H9 (cell line): ENCODE results near the gene CAPNS1. TPM values are rescaled to one million over a fixed set of nuclear protein-coding genes. Genes with fewer than 3 reads are reported as not detected.
A peak's percentile ranks its signal among the peaks of the same experiment; 100 is the strongest.

ENCODE experiments used
- DNase-seq: peaks from one replicate; pipeline ENCODE4 v3.0.0-alpha.2; 2017
- H2AFZ ChIP-seq: one replicate; pipeline ENCODE4 v1.6.1; 2013; ENCODE audit warnings: mild to moderate bottlenecking, low read length, control low read depth, moderate library complexity
- H2AK5ac ChIP-seq: 2 replicates; pipeline ENCODE4 v1.6.1; 2013; ENCODE audit warnings: low read length, control low read depth, mixed read lengths; ENCODE audit not compliant: insufficient read length
- H2BK120ac ChIP-seq: one replicate; pipeline ENCODE4 v1.6.1; 2013; ENCODE audit warnings: low read depth, mild to moderate bottlenecking, low read length, control low read depth, inconsistent platforms; ENCODE audit not compliant: poor library complexity, severe bottlenecking
- H2BK12ac ChIP-seq: 2 replicates; pipeline ENCODE4 v1.6.1; 2013; ENCODE audit warnings: low read length, control low read depth, mixed read lengths, low read depth; ENCODE audit not compliant: insufficient read length
- H2BK15ac ChIP-seq: 2 replicates; pipeline ENCODE4 v1.6.1; 2013; ENCODE audit warnings: low read depth, low read length, control low read depth
- H2BK20ac ChIP-seq: one replicate; pipeline ENCODE4 v1.6.1; 2013; ENCODE audit warnings: low read depth, mild to moderate bottlenecking, low read length, control low read depth, inconsistent platforms; ENCODE audit not compliant: poor library complexity, severe bottlenecking
- H2BK5ac ChIP-seq: 2 replicates; pipeline ENCODE4 v1.6.1; 2013; ENCODE audit warnings: low read length, control low read depth, mixed read lengths; ENCODE audit not compliant: insufficient read length
- H3K14ac ChIP-seq: 2 replicates; pipeline ENCODE4 v1.6.1; 2013; ENCODE audit warnings: low read length, control low read depth; ENCODE audit not compliant: insufficient read depth
- H3K18ac ChIP-seq: 2 replicates; pipeline ENCODE4 v1.6.1; 2013; ENCODE audit warnings: low read depth, mild to moderate bottlenecking, mixed read lengths, low read length, control low read depth; ENCODE audit not compliant: insufficient read length
- H3K23ac ChIP-seq: 2 replicates; pipeline ENCODE4 v1.6.1; 2013; ENCODE audit warnings: low read length, control low read depth, mixed read lengths, low read depth; ENCODE audit not compliant: insufficient read length
- H3K23me2 ChIP-seq: 2 replicates; pipeline ENCODE4 v1.6.1; 2013; ENCODE audit warnings: low read depth, mild to moderate bottlenecking, mixed read lengths, low read length, control low read depth; ENCODE audit not compliant: insufficient read length, poor library complexity, severe bottlenecking
- H3K27ac ChIP-seq: 2 replicates; pipeline ENCODE4 v1.5.1; 2013; ENCODE audit warnings: low read length, control low read depth, mixed read lengths, low read depth; ENCODE audit not compliant: insufficient read length
- H3K27me3 ChIP-seq: 2 replicates; pipeline ENCODE4 v1.6.1; 2013; ENCODE audit warnings: low read length, control low read depth, inconsistent platforms; ENCODE audit not compliant: insufficient read depth
- H3K4ac ChIP-seq: 2 replicates; pipeline ENCODE4 v1.6.1; 2013; ENCODE audit warnings: low read depth, mild to moderate bottlenecking, control low read depth, inconsistent platforms, low read length, moderate library complexity
- H3K4me1 ChIP-seq: 2 replicates; pipeline ENCODE4 v1.6.1; 2013; ENCODE audit warnings: low read length, control low read depth, inconsistent platforms; ENCODE audit not compliant: insufficient read depth
- H3K4me2 ChIP-seq: 2 replicates; pipeline ENCODE4 v1.6.1; 2013; ENCODE audit warnings: low read length, control low read depth, mixed read lengths; ENCODE audit not compliant: insufficient read length, insufficient read depth
- H3K56ac ChIP-seq: 2 replicates; pipeline ENCODE4 v1.6.1; 2013; ENCODE audit warnings: low read depth, mild to moderate bottlenecking, mixed read lengths, low read length, control low read depth; ENCODE audit not compliant: insufficient read length
- H3K79me1 ChIP-seq: 2 replicates; pipeline ENCODE4 v1.6.1; 2013; ENCODE audit warnings: low read depth, mild to moderate bottlenecking, moderate library complexity, low read length, control low read depth, inconsistent platforms; ENCODE audit not compliant: insufficient read depth, poor library complexity, severe bottlenecking
- H3K79me2 ChIP-seq: 2 replicates; pipeline ENCODE4 v1.6.1; 2013; ENCODE audit warnings: low read length, control low read depth, inconsistent platforms; ENCODE audit not compliant: insufficient read depth
- H3K9ac ChIP-seq: 2 replicates; pipeline ENCODE4 v1.6.1; 2013; ENCODE audit warnings: low read length, control low read depth, mixed read lengths; ENCODE audit not compliant: insufficient read length; ENCODE audit errors: extremely low read depth
- H3K9me3 ChIP-seq: one replicate; pipeline ENCODE4 v1.6.1; 2013; ENCODE audit warnings: low read depth, low read length, inconsistent platforms; ENCODE audit not compliant: control insufficient read depth
- H3T11ph ChIP-seq: one replicate; pipeline ENCODE4 v1.6.1; 2013; ENCODE audit warnings: mild to moderate bottlenecking, low read length, control low read depth, inconsistent platforms
- H4K20me1 ChIP-seq: one replicate; pipeline ENCODE4 v1.6.1; 2013; ENCODE audit not compliant: control insufficient read depth, insufficient read length, insufficient read depth
- H4K5ac ChIP-seq: 2 replicates; pipeline ENCODE4 v1.6.1; 2013; ENCODE audit warnings: low read depth, mild to moderate bottlenecking, mixed read lengths, low read length, control low read depth; ENCODE audit not compliant: insufficient read length
- H4K8ac ChIP-seq: replicated peaks from 2 replicates; pipeline ENCODE4 v1.6.1; 2013; ENCODE audit warnings: low read length, control low read depth, mixed read lengths, low read depth; ENCODE audit not compliant: insufficient read length
- H4K91ac ChIP-seq: 2 replicates; pipeline ENCODE4 v1.6.1; 2013; ENCODE audit warnings: low read depth, mild to moderate bottlenecking, moderate library complexity, mixed read lengths, low read length, control low read depth; ENCODE audit not compliant: insufficient read length
- H3K27ac Mint-ChIP-seq, 3 experiments: 2 replicates in 2 of 3; 3 replicates in 1 of 3; pipeline ENCODE4 v1.8.0; 2020 to 2021; ENCODE audit warnings: mixed read lengths in 3 of 3, mild to moderate bottlenecking in 1 of 3, moderate library complexity in 1 of 3
- H3K27me3 Mint-ChIP-seq: 2 replicates; pipeline ENCODE4 v1.8.0; 2021; ENCODE audit warnings: low read depth, mild to moderate bottlenecking, moderate library complexity, mixed read lengths
- H3K36me3 Mint-ChIP-seq, 3 experiments: 2 replicates in 2 of 3; 3 replicates in 1 of 3; pipeline ENCODE4 v1.8.0; 2020 to 2021; ENCODE audit warnings: low read depth in 3 of 3, mixed read lengths in 3 of 3; ENCODE audit not compliant: insufficient read depth in 1 of 3
- H3K4me1 Mint-ChIP-seq, 2 experiments: 2 replicates each; pipeline ENCODE4 v1.8.0; 2020; ENCODE audit warnings: mixed read lengths in 2 of 2
- H3K4me3 Mint-ChIP-seq, 2 experiments: 2 replicates in 1 of 2; 3 replicates in 1 of 2; pipeline ENCODE4 v1.8.0; 2020 to 2021; ENCODE audit warnings: mild to moderate bottlenecking in 2 of 2, mixed read lengths in 2 of 2, moderate library complexity in 1 of 2
- H3K9me3 Mint-ChIP-seq, 2 experiments: 2 replicates in 1 of 2; 3 replicates in 1 of 2; pipeline ENCODE4 v1.8.0; 2020; ENCODE audit warnings: mild to moderate bottlenecking in 2 of 2, mixed read lengths in 2 of 2, moderate library complexity in 1 of 2
- WGBS: extraction: QIAGEN DNeasy Blood & Tissue Kit; methylation state at CpG from one replicate; pipeline ENCODE4 v1.1.7; 2013; ENCODE audit warnings: missing lambda C conversion rate, low lambda C conversion rate, mixed read lengths; ENCODE audit not compliant: insufficient read length; ENCODE audit errors: extremely low coverage; 5-methylcytosine and 5-hydroxymethylcytosine counted together
- total RNA-seq: library from RNA; stranded (reverse); gene quantifications from 2 replicates; pipeline ENCODE4 v1.2.1, GENCODE V29; 2021
- TF ChIP-seq, protein P1 (sequence below): fragments of 200-600 bp; sonication (generic); conservative IDR thresholded peaks from 3 replicates; pipeline ENCODE4 v1.8.0; 2021; ENCODE audit warnings: antibody characterized with exemption, mild to moderate bottlenecking

CAPNS1 gene
- total RNA-seq, 1 experiment from 2014 or later = 399 TPM

DNA sequence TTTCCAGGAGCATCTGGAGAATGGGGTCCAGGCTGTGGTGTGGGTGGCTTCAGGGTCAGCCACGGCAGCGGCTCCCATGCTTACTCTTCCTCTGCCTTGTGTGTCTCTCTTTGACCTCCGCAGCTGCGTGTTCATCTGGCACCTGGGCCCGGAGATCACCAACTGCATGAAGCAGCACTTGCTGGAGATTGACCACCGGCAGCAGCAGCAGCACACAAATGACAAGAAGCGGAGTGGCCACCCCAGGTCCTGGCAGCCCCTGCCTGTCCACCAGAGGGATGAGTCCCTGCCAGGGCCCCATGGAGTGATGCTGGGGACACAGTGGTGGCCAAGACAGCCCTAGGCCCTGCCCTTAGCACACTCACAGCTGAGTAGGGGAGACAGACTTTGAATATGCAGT is 47.3 kb upstream of the CAPNS1 start:
- no peak overlapping the region for H4K91ac ChIP-seq
- H3K79me1 ChIP-seq = no peaks in the 10 kb centered on the region
- H3K4me2 ChIP-seq = no peak overlapping the region
- H2AK5ac ChIP-seq = no peak overlapping the region
- no peak overlapping the region for H2BK5ac ChIP-seq
- no peaks in the 10 kb centered on the region for H3K9me3 ChIP-seq
- H2BK20ac ChIP-seq = no peak overlapping the region
- TF ChIP-seq, protein P1, sequence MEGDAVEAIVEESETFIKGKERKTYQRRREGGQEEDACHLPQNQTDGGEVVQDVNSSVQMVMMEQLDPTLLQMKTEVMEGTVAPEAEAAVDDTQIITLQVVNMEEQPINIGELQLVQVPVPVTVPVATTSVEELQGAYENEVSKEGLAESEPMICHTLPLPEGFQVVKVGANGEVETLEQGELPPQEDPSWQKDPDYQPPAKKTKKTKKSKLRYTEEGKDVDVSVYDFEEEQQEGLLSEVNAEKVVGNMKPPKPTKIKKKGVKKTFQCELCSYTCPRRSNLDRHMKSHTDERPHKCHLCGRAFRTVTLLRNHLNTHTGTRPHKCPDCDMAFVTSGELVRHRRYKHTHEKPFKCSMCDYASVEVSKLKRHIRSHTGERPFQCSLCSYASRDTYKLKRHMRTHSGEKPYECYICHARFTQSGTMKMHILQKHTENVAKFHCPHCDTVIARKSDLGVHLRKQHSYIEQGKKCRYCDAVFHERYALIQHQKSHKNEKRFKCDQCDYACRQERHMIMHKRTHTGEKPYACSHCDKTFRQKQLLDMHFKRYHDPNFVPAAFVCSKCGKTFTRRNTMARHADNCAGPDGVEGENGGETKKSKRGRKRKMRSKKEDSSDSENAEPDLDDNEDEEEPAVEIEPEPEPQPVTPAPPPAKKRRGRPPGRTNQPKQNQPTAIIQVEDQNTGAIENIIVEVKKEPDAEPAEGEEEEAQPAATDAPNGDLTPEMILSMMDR = no peak
- WGBS = no CpG with 5 or more reads among the region's 7 CpGs
- no peak overlapping the region for H3K23ac ChIP-seq
- Mint-ChIP-seq H3K9me3 (no peaks in the 10 kb centered on the region), H3K4me1 (no peaks in the 10 kb centered on the region), H3K27ac (peak overlapping the region in 1 of 3 experiments; percentile 60; a peak in 1 of 7 replicates), H3K36me3 (peaks cover 51 to 86% (median 64%) of the 10 kb centered on the region in 3 experiments), H3K4me3 (no peak overlapping the region), H3K27me3 (no peaks in the 10 kb centered on the region)
- no peaks in the 10 kb centered on the region for H4K20me1 ChIP-seq
- H3K27me3 ChIP-seq = no peaks in the 10 kb centered on the region
- no peak overlapping the region for H3K18ac ChIP-seq
- H3K14ac ChIP-seq = no peak overlapping the region
- H3K27ac ChIP-seq = no peak overlapping the region
- H3K79me2 ChIP-seq = no peaks in the 10 kb centered on the region
- H2BK12ac ChIP-seq = no peak overlapping the region
- no peak overlapping the region for H2BK120ac ChIP-seq
- H3K4ac ChIP-seq = no peak overlapping the region
- H4K5ac ChIP-seq = no peak overlapping the region
- no peaks in the 10 kb centered on the region for H3K4me1 ChIP-seq
- H2BK15ac ChIP-seq = no peak overlapping the region
- no peak overlapping the region for H2AFZ ChIP-seq
- no peak overlapping the region for H3K9ac ChIP-seq
- no peak overlapping the region for H4K8ac ChIP-seq
- H3K23me2 ChIP-seq = no peaks in the 10 kb centered on the region
- no peak for DNase-seq
- H3T11ph ChIP-seq = no peak overlapping the region
- H3K56ac ChIP-seq = no peak overlapping the region
